Fibroblast of skin of abdomen (primary cell): ENCODE measurements around the gene OR11L1. TPM values are rescaled to one million over a fixed set of nuclear protein-coding genes. Genes with fewer than 3 reads are reported as not detected.

ENCODE experiments used
- DNase-seq: peaks from one replicate; pipeline ENCODE4 v3.0.0-alpha.2; 2013
- polyA plus RNA-seq, 2 experiments: library from polyadenylated mRNA; unstranded; fragments of 120-200 nt; gene quantifications; one replicate each; pipeline ENCODE4 v1.2.1, GENCODE V29; 2013; ENCODE audit not compliant: insufficient read length in 2 of 2

OR11L1 gene
- not detected for polyA plus RNA-seq (2013, experiment 1 of 2; ENCODE audit: insufficient read length)
- not detected for polyA plus RNA-seq (2013, experiment 2 of 2; ENCODE audit: insufficient read length)

GRCh38 chr1:247841796-247842195 lies at the start of gene OR11L1:
Gene OR11L1 (minus strand): TSS chr1:247841896. CDS start chr1:247841896, 0 bp downstream.
- DNase-seq: no peak

- no peak for DNase-seq
Measured at GRCh38 chr1:247884797-247885413, 43.2 kb upstream of the OR11L1 start.

DNA sequence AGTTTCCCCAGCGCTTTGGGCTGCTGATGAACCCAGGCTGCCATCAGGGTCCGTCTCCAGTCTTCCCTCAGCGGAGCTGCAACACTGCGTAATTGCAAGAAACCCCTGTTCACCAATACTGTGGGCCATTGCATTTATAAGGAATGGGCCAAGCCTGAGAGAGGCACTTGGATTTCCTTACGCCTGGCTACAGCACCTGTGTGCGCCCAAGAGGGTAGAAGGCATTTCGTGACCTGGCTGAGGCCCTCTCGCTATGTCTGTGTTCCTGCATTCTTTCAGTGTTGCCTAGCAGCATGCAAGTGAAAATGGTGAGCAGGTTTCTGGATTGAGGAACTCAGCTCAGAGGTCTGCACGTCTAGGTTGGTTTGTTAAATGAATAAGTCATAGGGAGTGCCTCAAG lies 41.6 kb upstream of the OR11L1 start:
- no peak for DNase-seq

DNA sequence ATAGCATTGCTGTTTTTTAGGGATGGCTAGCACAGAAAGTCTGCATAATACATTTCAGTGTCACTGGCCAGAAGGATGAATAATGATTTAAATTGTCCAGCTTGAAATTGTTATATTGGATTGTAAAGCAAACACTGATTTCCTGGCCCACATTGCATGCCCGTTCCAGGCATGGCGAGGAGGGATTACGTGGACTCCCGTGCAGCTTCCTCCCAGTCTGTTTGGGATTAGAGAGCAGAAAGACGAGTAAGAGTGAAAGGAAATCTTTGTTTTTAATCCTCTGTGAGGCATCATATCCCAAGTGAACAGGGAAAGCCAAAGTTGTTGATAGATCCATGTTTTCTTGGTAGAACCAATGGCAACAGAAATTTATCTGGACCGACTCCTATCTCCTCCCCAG lies 23.7 kb upstream of the OR11L1 start:
- no peak for DNase-seq

DNA sequence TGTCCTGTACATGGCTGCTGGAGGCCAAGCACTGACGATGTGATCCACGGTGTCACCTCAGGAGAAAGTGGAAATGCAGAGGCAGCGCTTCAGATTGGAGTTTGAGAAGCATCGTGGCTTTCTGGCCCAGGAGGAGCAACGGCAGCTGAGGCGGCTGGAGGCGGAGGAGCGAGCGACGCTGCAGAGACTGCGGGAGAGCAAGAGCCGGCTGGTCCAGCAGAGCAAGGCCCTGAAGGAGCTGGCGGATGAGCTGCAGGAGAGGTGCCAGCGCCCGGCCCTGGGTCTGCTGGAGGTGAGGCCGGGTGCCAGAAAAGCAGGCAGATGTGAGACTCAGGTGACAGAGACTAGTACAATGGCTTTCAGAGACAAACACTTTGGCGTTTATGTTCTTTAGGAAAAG lies 22.9 kb upstream of the OR11L1 start:
- DNase-seq: no peak

- DNase-seq: no peak
Measured at GRCh38 chr1:247862756-247863155, 21.1 kb upstream of the OR11L1 start.

DNA sequence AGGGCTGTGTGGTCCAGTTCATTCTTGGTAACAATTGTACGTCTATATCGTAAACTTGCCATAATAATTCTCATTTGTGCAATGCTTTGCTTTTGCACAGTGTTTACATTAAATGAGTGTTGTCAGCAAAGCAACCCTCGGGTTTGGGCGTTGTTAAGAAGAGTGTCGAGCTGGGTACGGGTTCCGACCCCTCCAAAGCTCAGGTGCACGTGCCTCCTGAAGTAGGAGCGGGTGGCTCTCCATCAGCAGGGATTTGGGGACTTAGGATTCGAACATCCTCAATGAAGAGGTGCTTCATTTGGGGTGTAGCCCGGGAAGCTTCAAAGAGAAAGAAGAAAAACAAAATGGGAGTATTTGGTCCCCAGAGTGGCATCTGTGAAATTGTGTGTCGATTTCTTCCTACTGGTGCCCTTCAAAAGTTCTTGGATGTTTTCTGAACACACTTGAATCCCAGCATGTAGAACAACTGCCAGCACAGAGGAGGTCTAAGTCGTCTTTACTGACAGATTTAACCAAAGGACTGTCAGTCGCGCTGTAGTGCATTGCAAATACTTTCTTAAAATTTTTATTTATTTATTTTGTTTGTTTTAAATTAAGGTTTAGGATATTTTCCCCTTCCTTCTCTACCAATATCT lies 16.4 kb upstream of the OR11L1 start:
- DNase-seq: no peak

DNA sequence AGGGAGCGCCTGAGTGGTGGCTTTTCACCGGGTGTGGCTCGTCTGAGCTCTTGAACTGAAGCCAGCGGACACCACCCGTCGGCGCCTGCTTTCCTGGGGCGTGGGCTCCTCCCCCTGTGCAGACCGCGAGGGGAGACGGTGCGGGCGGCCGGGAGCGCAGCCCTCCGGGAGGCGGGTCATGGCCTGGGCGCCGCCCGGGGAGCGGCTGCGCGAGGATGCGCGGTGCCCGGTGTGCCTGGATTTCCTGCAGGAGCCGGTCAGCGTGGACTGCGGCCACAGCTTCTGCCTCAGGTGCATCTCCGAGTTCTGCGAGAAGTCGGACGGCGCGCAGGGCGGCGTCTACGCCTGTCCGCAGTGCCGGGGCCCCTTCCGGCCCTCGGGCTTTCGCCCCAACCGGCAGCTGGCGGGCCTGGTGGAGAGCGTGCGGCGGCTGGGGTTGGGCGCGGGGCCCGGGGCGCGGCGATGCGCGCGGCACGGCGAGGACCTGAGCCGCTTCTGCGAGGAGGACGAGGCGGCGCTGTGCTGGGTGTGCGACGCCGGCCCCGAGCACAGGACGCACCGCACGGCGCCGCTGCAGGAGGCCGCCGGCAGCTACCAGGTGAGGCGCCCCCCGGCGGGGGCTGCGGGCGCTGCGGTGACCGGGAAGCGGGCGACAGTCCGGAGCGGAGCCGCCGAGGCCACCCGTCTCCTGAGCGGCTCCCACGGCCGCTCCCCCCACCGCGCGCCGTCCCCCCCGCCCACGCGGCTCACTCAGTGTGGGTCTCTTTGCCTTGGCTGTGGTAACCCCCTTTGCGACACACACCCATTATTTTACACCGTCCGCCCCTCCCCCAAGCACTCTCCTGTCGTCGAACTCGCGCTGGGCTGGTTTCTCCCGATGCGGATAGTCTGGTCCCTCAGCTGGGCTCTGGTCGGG lies 15.6 kb upstream of the OR11L1 start, which contains the start of gene TRIM58:
Gene TRIM58 (plus strand): TSS at position 119 of the 916 bp plus-strand sequence. CDS start 60 bp downstream, at position 179.
- no peak for DNase-seq

GRCh38 chr1:247855911-247856310 lies 14.2 kb upstream of the OR11L1 start:
- no peak for DNase-seq

GRCh38 chr1:247854899-247855545 lies 13.3 kb upstream of the OR11L1 start:
- no peak for DNase-seq

DNA sequence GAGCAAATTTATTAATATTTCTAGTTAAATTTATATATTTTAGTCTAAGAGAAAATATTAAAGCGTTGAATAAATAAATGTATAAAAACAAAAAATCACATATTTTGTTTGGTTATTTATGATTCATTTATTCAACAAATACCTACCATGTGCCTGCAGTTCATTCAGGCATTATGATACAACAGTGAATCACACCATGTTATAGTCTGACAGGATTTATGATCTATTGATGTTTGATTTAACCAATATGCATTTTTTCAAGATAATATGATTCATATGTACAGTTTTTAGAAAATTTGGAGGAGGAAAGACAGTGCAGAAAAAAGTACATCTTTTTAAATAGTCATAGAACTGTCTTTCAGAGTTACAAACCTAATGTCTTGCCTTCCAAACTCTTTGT lies 7.9 kb upstream of the OR11L1 start:
- no peak for DNase-seq

DNA sequence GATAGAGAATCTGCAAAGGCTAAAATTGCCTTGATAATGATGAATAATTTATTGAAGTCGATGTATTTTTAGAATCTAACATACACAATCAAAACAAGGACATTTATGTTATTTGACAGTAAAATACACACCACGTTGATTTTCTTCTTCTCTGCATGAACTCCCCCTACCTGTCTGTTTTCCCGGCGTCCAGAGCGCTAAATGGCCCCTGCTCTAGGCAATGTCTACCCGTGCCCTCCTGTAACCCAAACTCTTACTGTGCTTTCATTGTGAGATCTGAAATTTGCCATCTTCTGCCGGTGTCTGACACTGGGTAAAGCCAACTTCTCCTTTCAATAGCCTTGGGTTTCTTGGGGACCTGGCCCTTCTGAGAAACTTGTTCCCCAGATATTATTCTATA lies 6.7 kb upstream of the OR11L1 start:
- no peak for DNase-seq

- DNase-seq: no peak
Measured at GRCh38 chr1:247845693-247846017, 4.0 kb upstream of the OR11L1 start.

DNA sequence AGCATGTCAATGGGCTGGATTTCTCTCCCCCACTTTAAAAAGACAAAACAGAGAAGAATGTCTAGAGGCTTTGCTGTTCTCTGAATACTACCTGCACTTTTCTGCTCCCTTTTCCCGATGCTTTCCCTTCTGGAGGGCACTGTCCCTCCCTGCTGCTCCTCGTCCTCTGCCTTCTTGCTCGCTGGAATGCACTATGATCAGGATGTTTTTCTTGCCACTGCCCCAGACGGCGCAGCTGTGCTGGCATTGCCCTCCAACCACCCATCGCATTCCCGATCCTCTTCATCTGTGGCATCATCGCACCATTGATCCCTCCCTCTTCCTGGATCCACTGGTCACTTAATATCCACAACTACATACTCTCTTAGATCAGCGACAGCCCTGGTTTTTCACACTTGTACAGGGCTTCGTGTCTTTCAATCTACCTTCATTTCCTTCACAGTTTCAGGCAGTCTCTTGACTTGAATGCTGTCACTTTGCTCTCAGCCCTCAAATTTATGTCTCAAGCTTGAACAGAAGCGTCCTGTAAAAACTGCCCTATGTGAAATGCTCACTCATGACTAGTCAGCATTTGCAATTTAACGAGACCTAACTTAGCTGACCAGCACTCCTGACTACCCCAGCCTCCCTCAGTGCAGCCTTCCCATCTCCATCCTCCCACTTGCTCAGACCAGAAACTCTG lies 3.5 kb upstream of the OR11L1 start:
- no peak for DNase-seq

DNA sequence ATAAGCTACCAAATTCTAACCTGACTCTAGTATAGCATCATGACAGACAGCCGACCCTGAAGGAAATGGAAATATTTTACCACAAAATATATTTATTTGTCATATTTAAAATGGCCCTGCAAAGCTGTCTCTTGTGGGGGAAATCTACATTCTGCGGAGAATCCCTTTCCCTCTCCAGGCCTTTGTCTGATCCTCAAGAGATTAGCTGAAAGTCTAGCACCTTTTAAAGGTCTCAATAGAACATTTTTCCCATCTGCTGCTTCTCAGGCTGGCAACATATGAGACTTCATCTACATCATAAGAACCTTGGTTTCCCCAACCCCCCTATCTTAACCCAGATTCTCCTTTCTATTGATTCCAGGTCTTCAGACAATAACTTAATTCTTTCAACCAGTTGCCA lies 1.7 kb upstream of the OR11L1 start:
- no peak for DNase-seq

DNA sequence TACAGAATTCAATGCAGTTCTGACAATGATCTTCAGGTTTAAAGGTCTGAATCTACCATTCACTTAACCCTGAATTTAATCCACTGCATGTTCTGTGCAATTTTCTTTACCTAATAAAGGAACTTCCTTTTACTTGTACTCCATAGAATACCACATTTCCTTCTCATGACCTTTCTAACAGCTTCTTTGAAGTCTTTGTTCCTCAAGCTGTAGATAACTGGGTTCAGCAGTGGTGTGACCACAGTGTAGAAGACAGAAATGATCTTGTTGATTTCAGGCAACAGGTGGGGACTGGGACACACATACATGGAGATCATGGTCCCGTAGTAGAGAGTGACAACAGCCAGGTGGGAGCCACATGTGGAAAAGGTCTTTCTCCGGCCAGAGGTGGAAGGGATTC lies 878 bp downstream of the OR11L1 start:
- no peak for DNase-seq

DNA sequence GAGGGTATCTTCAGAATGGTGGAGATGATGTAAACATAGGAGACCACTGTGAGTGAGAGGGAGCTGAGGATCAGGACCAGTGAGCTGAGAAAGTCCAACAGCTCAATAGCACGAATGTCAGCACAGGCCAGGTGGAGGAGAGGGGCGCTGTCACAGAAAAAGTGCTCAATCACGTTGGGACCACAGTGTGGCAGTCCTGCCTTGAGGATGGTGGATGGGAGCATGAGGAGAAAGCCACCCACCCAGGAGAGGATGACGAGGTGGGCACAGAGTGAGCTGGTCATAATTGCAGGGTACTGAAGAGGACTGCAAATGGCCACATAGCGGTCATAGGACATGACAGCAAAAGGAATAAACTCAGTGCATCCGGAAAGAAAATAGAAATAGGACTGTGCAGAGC lies 8.1 kb downstream of the OR11L1 start:
- DNase-seq: no peak

DNA sequence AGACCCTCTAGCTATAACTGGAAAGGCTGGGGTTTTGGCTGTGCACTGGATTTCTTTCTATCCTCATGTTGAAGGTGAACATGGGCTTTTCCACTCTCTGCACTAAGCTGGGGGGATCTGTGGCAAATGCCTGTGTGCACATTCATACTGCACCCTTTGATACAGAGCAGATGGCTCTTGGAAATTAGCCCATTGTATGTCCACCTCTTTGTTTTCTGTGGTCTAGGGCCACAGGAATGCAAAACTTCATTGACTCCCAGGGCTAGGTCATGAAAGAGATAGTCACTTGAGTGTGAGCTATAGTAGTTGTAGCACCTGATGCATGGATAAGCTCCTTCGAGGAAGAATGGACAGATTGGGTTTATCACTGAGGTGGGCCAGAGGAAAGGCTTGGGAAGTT lies 12.0 kb downstream of the OR11L1 start:
- DNase-seq: no peak

- DNase-seq: no peak
Measured at GRCh38 chr1:247825362-247825761, 16.3 kb downstream of the OR11L1 start.

DNA sequence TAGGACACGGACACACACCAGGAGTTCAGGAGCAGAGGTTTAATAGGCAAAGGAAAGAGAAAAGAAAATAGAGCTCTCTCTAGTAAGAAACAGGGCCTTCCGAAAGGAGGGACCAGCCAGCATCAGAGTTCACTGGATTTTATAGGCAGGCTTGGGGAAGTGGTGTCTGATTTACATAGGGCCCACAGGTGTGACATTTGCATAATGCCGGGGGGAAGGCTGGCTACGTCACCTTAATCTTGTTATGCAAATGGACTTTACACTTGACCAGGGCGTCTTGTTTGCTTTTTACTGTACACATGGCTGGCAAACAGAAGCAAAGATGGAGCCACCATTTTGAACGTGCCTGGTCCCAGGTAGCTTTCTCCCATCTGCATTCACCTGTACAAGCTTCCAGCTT lies 17.7 kb downstream of the OR11L1 start, which contains the start of gene OR14A16:
Gene OR14A16 (minus strand): TSS at position 97 of the 400 bp plus-strand sequence. CDS start 8,390 bp downstream, outside the sequence.
- DNase-seq: no peak

DNA sequence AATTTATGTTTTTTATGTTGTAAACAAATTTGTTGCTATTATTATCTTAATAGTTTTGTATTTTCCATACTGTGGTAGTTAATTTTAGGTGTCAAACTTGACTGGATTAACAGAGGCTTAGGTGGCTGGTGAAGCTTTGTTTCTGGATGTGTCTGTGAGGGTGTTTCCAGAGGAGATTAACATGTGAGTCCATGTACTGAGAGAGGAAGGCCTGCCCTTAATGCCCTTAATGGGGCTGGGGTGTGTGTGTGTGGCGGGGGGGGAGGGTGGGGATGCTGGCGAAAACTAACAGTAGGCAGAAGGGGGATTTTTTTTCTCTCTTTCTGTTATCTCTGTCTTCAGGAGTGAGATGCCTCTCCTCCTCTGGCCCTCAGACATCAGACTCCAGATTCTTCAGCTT lies 19.6 kb downstream of the OR11L1 start:
- no peak for DNase-seq

GRCh38 chr1:247812637-247813036 lies 29.1 kb downstream of the OR11L1 start:
- no peak for DNase-seq
